KOPT-K1 (cell line): Measurements from ENCODE around the gene MRPL11.
"Not testable (repeated sequence)": the region's sequence is repeated elsewhere in the genome, so short reads cannot be mapped to it uniquely, and the experiment has no call there.

Source experiments
- H3K27ac ChIP-seq: fragments of 200-600 bp; sonication (generic); 2 replicates; pipeline ENCODE4 v1.5.1; 2016; ENCODE audit warnings: antibody characterized with exemption, mild to moderate bottlenecking, low read depth, low read length; ENCODE audit not compliant: poor library complexity, severe bottlenecking
- H3K36me3 ChIP-seq: fragments of 200-600 bp; sonication (generic); 2 replicates; pipeline ENCODE4 v1.5.1; 2017; ENCODE audit warnings: antibody characterized with exemption, mild to moderate bottlenecking, low read length, moderate library complexity; ENCODE audit not compliant: insufficient read depth
- H3K9me3 ChIP-seq: fragments of 200-600 bp; sonication (generic); 2 replicates; pipeline ENCODE4 v1.5.1; 2017; ENCODE audit warnings: antibody characterized with exemption, low read length, mild to moderate bottlenecking; ENCODE audit not compliant: insufficient read depth, poor library complexity, severe bottlenecking

Gene MRPL11

DNA sequence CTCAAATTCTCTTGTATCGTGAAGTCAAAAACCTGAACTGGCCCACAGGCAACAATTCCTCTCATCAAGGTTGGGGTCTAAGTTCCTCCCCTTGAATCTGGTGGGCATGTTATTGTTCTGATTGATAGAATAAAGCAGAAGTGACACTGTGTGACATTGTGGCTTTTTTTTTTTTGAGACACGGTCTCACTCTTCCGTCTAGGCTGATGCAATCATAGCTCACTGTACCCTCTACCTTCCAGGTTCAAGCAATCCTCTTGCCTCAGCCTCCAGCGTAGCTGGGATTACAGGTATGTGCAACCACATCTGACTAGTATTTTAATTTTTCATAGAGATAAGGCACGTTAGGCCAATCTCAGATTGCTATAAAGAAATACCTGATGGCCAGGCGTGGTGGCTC is 19.2 kb upstream of the MRPL11 start:
- H3K9me3 ChIP-seq = peaks cover 5% of the 10 kb centered on the region
- no peak overlapping the region for H3K27ac ChIP-seq
- no peaks in the 10 kb centered on the region for H3K36me3 ChIP-seq

DNA sequence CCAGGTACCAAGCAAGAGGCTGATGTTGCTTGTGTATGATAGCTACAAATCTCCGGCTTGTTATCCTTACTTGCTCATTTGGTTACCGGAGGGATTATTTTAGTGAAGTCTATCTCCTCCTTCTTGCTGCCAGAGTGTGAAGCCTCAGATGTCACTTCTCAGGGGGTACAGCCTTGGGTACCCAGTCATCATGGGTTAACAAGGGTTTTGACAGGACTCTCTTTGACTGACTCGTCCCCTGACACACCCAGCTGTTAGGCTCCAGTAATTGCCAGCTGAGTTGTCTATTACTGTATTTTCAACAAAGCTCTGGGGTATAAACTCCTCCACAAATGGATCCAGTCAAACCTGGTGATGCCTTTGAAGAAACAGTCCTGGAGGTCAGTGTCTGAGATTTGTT is 16.2 kb upstream of the MRPL11 start:
- H3K9me3 ChIP-seq = peaks cover 4% of the 10 kb centered on the region
- no peaks in the 10 kb centered on the region for H3K36me3 ChIP-seq
- no peak overlapping the region for H3K27ac ChIP-seq

DNA sequence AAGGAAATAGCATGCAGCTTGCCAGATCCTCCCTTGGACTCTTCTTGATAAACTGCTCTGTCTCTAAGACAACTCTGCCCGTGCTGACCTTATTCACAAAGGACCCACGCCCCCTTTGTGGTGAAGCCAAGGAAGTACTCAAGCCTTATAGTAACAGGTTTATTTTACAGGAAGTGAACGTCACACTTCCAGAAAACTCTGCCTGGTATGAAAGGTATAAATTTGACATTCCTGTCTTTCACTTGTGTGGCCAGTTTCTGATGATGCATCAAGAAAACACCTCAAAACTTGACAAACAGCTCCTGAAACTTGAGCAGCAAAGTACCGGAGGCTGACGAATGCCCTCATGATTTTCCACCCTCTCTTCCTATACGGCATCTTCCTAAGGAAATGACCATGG is 15.6 kb upstream of the MRPL11 start:
- Histone ChIP-seq H3K27ac (no peak overlapping the region), H3K9me3 (peaks cover 4% of the 10 kb centered on the region), H3K36me3 (no peaks in the 10 kb centered on the region)

DNA sequence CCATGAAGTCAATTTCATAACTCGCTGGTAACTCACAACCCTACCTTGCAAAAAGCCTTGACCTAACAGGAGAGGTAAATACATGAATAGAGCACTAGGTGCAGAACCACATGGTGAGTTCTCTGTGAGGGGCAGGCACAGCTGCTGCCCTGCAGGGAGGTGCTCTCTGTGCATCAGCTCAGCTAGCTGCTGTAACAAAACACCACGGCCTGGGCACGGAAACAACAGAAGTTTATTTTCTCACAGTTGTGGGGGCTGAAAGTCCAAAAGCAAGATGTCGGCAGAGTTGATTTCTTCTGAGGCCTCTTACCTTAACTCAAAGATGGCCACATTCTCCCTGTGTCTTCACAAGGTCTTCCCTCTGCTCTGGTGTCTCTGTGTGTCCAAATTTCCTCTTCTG is 13.0 kb upstream of the MRPL11 start:
- no peaks in the 10 kb centered on the region for H3K36me3 ChIP-seq
- H3K27ac ChIP-seq = no peak overlapping the region

DNA sequence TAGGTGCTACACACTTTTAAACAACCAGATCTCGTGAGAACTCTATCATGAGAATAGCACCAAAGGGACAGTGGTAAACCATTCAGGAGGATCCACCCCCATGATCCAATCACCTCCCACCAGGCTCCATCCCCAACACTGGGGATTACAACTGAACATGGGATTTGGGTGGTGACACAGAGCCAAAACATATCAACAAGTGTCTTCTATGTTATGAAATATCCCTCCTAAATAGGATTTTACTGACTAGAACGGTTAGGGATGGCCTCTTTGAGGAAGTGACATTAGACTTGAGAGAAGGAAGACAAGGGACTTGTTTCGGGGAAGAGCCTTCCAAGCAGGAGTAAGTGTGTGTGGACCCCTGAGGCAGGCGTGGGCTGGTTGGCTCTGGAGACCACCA is 11.9 kb upstream of the MRPL11 start:
- Histone ChIP-seq H3K36me3 (no peaks in the 10 kb centered on the region), H3K9me3 (peaks cover 4% of the 10 kb centered on the region), H3K27ac (no peak overlapping the region)

More for the DNA sequence above, 13.0 kb upstream of the MRPL11 start:
- peaks cover 4% of the 10 kb centered on the region for H3K9me3 ChIP-seq

DNA sequence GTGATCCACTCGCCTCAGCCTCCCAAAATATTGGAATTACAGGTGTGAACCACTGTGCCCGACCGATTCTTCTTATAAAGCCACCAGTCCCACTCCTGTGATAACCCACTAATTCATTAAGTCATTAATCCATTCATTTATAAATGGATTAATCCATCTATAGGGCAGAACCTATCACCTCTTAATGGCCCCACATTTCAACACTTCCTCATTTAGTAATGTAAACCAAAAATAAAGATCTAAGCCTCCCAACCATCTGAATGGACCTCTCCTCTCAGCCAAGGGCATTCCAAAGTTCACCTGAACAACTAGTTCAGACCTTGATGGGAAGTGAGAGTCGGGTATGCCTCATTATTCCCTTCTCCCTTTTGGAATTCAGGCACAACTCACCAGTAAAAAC is 9.9 kb upstream of the MRPL11 start:
- H3K27ac ChIP-seq = no peak overlapping the region
- no peaks in the 10 kb centered on the region for H3K36me3 ChIP-seq

DNA sequence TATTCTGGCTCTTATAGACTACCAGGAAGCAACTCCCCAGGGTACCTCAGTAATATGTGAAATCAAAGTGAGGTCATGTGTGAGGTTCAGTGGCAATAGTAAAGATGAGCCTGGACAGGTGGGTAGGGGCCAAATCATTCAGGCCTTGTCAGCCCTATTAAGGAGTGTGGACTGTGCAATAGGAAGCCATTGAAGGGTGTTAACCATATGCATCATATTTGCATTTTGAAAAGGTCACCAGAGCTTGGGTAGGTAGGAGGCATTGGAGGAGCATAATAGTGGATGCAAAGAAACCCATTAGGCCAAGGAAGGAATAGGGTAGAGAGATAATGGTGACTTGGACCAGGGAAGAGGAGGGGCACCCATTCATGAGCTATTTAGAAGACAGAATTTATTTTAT is 8.4 kb upstream of the MRPL11 start:
- H3K27ac ChIP-seq = no peak overlapping the region
- H3K9me3 ChIP-seq = peaks cover 29% of the 10 kb centered on the region
- no peaks in the 10 kb centered on the region for H3K36me3 ChIP-seq

More for the DNA sequence above, 9.9 kb upstream of the MRPL11 start:
- peaks cover 17% of the 10 kb centered on the region for H3K9me3 ChIP-seq

DNA sequence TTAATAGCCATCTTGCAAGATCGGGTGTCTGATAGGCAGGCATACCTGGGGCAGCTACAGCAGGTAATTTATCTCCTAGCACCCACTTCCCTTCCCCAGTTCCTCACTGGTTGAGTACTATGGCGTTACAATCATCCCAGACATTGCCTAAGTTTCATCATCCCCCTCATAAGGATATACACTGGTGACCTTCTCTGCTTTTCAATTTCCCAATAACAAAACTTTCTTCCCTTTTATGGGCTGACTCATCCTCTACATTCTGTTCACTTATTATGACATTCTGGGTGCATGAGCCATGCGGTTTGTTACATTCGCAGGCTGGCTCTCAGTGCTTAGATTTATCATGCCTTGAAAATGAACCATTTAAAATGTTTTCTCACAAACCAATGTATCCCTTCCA is 5.0 kb upstream of the MRPL11 start:
- H3K27ac ChIP-seq = no peak overlapping the region
- peaks cover 30% of the 10 kb centered on the region for H3K9me3 ChIP-seq
- H3K36me3 ChIP-seq = no peaks in the 10 kb centered on the region

DNA sequence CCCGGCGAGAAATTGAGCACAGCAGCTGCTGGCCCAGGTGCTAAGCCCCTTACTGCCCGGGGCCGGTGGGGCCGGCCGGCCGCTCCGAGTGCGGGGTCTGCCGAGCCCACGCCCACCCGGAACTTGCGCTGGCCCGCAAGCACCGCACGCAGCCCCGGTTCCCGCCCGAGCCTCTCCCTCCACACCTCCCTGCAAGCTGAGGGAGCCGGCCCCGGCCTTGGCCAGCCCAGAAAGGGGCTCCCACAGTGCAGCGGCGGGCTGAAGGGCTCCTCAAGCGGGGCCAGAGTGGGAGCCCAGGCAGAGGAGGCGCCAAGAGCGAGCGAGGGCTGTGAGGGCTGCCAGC is 2.3 kb upstream of the MRPL11 start:
- not testable (repeated sequence) for H3K27ac ChIP-seq

DNA sequence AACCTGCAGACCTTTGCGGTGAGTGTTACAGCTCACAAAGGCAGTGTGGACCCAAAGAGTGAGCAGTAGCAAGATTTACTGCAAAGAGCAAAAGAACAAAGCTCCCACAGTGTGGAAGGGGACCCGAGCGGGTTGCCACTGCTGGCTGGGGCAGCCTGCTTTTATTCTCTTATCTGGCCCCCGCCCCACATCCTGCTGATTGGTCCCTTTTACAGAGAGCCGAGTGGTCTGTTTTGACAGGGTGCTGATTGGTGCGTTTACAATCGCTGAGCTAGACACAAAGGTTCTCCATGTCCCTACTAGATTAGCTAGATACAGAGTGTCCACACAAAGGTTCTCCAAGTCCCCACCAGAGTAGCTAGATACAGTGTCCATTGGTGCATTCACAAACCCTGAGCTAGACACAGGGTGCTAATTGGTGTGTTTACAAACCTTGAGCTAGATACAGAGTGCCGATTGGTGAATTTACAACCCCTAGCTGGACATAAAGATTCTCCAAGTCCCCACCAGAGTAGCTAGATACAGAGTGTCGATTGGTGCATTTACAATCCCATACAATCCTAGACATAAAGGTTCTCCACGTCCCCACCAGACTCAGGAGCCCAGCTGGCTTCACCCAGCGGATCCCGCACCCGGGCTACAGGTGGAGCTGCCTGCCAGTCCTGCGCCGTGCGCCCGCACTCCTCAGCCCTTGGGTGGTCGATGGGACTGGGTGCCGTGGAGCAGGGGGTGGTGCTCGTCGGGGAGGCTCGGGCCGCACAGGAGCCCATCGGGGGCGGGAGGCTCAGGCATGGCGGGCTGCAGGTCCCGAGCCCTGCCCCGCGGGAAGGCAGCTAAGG is 1.7 kb upstream of the MRPL11 start:
- H3K27ac ChIP-seq = not testable (repeated sequence)
- Histone ChIP-seq H3K9me3 (peaks cover 30% of the 10 kb centered on the region), H3K36me3 (peaks cover 19% of the 10 kb centered on the region)

More for the DNA sequence above, 2.3 kb upstream of the MRPL11 start:
- Histone ChIP-seq H3K36me3 (peaks cover 14% of the 10 kb centered on the region), H3K9me3 (peaks cover 30% of the 10 kb centered on the region)

DNA sequence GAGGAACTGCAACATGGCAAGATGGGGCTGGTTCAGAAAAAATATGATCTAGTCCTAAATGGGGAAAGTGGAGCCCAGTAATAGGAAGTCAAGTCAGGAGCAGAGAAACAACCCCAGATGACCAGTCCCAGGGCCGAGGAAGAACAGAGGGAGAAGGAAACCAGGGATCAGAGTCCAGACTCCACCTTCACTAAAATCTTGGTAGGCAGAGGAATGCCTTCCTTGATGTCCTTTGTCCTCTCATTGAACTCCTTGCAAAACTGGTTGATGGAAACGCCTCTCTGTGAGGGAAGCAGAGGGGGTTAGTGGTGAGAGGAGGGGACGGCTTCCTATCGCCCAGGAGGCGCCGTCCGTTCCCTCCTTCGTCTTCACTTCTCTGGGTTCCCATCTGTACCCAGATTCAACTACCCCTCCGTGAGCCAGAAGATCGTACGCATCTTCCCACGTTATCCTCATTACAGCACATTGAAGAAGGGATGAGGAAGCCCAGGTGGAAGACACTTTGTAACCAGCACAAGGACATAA is 607 bp downstream of the MRPL11 start:
- Histone ChIP-seq H3K9me3 (peaks cover 12% of the 10 kb centered on the region), H3K36me3 (peaks cover 26% of the 10 kb centered on the region), H3K27ac (peak overlapping the region; percentile 77)

DNA sequence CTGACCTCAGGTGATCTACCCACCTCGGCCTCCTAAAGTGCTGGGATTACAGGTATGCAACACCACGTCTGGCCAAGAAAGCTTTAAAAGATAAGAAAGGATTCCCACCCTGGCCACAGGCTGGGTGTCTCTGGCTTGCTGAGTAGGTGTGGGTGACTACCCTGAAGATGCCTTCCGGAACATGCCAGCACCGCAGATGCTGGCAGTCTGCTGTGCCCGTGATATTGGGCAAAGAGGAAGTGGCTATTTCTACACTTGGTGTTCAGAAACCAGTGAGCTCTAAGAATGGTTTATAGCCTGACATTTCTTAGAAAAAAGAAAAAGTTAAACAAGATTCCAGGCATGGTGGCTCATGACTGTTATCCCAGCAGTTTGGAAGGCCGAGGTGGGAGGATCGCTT is 6.1 kb downstream of the MRPL11 start:
- H3K27ac ChIP-seq = no peak overlapping the region
- peaks cover 26% of the 10 kb centered on the region for H3K36me3 ChIP-seq
- no peaks in the 10 kb centered on the region for H3K9me3 ChIP-seq

DNA sequence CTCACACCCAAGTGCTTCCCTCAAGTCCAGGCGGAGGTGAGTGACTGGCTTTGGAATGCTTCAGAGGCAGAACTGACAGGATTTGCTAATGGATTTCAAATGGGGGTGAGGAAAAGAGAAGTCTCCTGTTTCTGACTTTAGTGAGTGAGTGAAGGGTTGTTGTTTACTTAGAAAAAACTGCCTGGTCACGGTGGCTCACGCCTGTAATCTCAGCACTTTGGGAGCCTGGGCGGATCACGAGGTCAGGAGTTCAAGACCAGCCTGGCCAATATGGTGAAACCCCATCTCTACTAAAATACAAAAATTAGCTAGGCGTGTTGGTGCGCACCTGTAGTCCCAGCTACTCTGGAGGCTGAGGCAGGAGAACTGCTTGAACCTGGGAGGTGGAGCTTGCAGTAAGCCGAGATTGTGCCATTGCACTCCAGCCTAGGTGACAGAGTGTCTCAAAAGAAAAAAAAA is 6.7 kb downstream of the MRPL11 start:
- H3K27ac ChIP-seq = not testable (repeated sequence)

DNA sequence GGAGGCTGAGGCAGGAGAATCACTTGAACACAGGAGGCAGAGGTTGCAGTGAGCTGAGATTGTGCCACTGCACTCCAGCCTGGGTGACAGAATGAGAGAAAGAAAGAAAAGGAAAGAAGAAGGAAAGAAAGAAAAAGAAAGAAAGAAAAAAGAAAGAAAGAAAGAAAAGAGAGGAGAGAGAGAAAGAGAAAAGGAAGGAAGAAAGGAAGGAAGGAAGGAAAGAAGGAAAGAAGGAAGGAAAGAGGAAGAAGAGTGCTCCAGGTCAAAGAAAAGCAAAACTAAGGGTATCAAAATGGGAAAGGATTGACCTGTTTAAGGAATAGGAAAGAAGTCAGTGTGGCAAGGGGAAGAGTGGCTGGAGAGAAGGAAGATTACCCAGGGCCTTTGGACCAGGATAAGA is 7.4 kb downstream of the MRPL11 start:
- not testable (repeated sequence) for H3K9me3 ChIP-seq, H3K27ac ChIP-seq
- peaks cover 16% of the 10 kb centered on the region for H3K36me3 ChIP-seq

More for the DNA sequence above, 6.7 kb downstream of the MRPL11 start:
- not testable (repeated sequence) for H3K9me3 ChIP-seq
- H3K36me3 ChIP-seq = peaks cover 22% of the 10 kb centered on the region

DNA sequence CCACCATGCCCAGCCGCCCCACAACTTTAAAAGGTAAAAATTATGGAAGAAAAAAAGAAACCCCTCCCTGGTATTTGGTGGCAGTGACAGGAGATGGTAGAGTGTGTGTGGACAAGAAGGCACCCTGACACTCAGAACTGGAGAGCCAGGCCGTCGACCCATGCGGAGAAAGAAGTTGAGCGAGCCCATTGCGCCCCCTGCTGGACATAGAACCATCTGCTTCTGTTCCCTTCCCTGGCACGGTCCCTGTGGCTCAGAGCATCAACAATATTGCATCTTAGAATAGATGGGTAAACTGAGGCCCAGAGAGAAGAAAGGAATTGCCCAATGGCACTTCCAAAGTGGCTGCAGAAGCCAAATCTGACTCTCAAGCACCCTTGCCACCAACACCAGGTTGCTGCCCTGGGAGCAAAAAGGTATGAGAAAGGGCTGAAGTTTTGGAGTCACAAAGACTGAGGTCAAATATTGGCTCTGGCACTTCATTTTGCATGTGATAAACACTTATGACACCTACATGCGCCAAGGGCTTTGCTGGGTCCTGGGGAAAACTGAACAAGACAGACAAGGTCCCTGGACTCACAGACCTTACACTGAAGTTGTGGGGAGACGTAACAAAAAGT is 8.6 kb downstream of the MRPL11 start:
- no peaks in the 10 kb centered on the region for H3K9me3 ChIP-seq
- H3K27ac ChIP-seq = no peak overlapping the region
- H3K36me3 ChIP-seq = peaks cover 4% of the 10 kb centered on the region
